H1 (cell line): ENCODE measurements around the gene FAM162A. TPM values are rescaled to one million over a fixed set of nuclear protein-coding genes. Genes with fewer than 3 reads are reported as not detected.

Experiments used
- BCL11A ChIP-seq, 2 experiments: IDR thresholded peaks; one replicate each; pipeline ENCODE4 v1.6.1; 2011; ENCODE audit warnings: low read depth in 2 of 2, low read length in 2 of 2, mild to moderate bottlenecking in 2 of 2
- CHD7 ChIP-seq: fragments of 300-600 bp; sonication (generic); IDR thresholded peaks from 2 replicates; pipeline ENCODE4 v1.7.1; 2012; ENCODE audit warnings: low read length, moderate library complexity, mild to moderate bottlenecking, inconsistent platforms; ENCODE audit not compliant: insufficient replicate concordance
- EGR1 ChIP-seq: IDR thresholded peaks from 2 replicates; pipeline ENCODE4 v1.6.1; 2011; ENCODE audit warnings: low read depth, low read length, borderline replicate concordance
- EP300 ChIP-seq, 2 experiments: IDR thresholded peaks; 1 replicate in 1 of 2; 2 replicates in 1 of 2; pipeline ENCODE4 v1.6.1; 2011 to 2012; ENCODE audit warnings: low read depth in 2 of 2, low read length in 2 of 2, mild to moderate bottlenecking in 2 of 2, borderline replicate concordance in 1 of 2, inconsistent platforms in 1 of 2, moderate library complexity in 1 of 2
- JUN ChIP-seq: IDR thresholded peaks from 2 replicates; pipeline ENCODE4 v1.6.1; 2011; ENCODE audit warnings: low read depth, mild to moderate bottlenecking, improper control_type of control experiment, low read length
- JUND ChIP-seq: IDR thresholded peaks from 2 replicates; pipeline ENCODE4 v1.6.1; 2011; ENCODE audit warnings: mild to moderate bottlenecking, improper control_type of control experiment, low read length
- NANOG ChIP-seq: IDR thresholded peaks from 2 replicates; pipeline ENCODE4 v1.6.1; 2011; ENCODE audit warnings: low read length, low read depth, mild to moderate bottlenecking, inconsistent platforms; ENCODE audit not compliant: insufficient read depth, poor library complexity, severe bottlenecking
- TAF7 ChIP-seq: optimal IDR thresholded peaks from 2 replicates; pipeline ENCODE3; 2011; ENCODE audit warnings: low read depth, mild to moderate bottlenecking, inconsistent platforms, low read length, moderate library complexity, borderline replicate concordance
- TCF12 ChIP-seq: IDR thresholded peaks from 2 replicates; pipeline ENCODE4 v1.6.1; 2011; ENCODE audit warnings: low read depth, mild to moderate bottlenecking, low read length
- polyA plus RNA-seq, 7 experiments: library from polyadenylated mRNA; depleted of rRNA in 3 of 7; stranded (reverse) in 5 of 7; unstranded in 2 of 7; fragments of >200 nt in 5 of 7; fragments of 200-250 nt in 2 of 7; gene quantifications; 1 replicate in 5 of 7; 2 replicates in 1 of 7; 4 replicates in 1 of 7; pipeline versions ENCODE4 v1.2.1 to v1.2.3, GENCODE V29; 2011 to 2013; ENCODE audit warnings: missing spikeins in 2 of 7, mixed read lengths in 2 of 7
- total RNA-seq: library from RNA; stranded (reverse); fragmentation: NEBNext Ultra II Directional; extraction: Animal tissue kit (Norgen Biotek cat#: 25700); gene quantifications from 2 replicates; pipeline ENCODE4 v1.2.1, GENCODE V29; 2021
- TF ChIP-seq, protein P1 (sequence below): IDR thresholded peaks from 2 replicates; pipeline ENCODE4 v1.6.1; 2012; ENCODE audit warnings: low read length, inconsistent platforms

Gene FAM162A
- total and polyA plus RNA-seq, 2 of the 8 experiments (the other 6 are each of a cell fraction or from before 2014, with no cell fraction given): 38.2 to 59.7 TPM

GRCh38 chr3:122398920-122399319, 14.9 kb downstream of the FAM162A start (continued):
- TF ChIP-seq CHD7 (no peak), TAF7 (no peak), EGR1 (no peak), EP300 (IDR thresholded peaks at IDR 0.05; ENCODE audit: borderline replicate concordance in 1 of 2, low read depth in 2 of 2, low read length in 2 of 2) (no peak), JUN (no peak), NANOG (no peak), BCL11A (IDR thresholded peaks at IDR 0.05; ENCODE audit: low read depth in 2 of 2, low read length in 2 of 2) (no peak), TCF12 (no peak), JUND (no peak)
- TF ChIP-seq, protein P1, sequence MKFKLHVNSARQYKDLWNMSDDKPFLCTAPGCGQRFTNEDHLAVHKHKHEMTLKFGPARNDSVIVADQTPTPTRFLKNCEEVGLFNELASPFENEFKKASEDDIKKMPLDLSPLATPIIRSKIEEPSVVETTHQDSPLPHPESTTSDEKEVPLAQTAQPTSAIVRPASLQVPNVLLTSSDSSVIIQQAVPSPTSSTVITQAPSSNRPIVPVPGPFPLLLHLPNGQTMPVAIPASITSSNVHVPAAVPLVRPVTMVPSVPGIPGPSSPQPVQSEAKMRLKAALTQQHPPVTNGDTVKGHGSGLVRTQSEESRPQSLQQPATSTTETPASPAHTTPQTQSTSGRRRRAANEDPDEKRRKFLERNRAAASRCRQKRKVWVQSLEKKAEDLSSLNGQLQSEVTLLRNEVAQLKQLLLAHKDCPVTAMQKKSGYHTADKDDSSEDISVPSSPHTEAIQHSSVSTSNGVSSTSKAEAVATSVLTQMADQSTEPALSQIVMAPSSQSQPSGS: no peak
